Panc1 (cell line): Measurements from ENCODE around the gene ZNF521. TPM values are rescaled to one million over a fixed set of nuclear protein-coding genes. Genes with fewer than 3 reads are reported as not detected.

Experiments
- ATAC-seq: fragments of 200-7000 bp; cut with Tn5 transposase; 2 replicates; pipeline ENCODE4 v1.9.1; 2020; ENCODE audit warnings: mild to moderate bottlenecking, moderate library complexity
- BruUV-seq: library from RNA; stranded (reverse); fragments of 400-500 nt; replicated peaks from 2 replicates; lab custom pipeline; 2021; lab: Mats Ljungman, UMichigan
- CTCF ChIA-PET: fragments of 300-600 bp; sonication (Branson Sonifier 250); formaldehyde crosslinking; loops from one replicate; lab custom pipeline; 2022; ENCODE audit warnings: antibody characterized with exemption; lab: Charles Lee
- POLR2A ChIA-PET: fragments of 300-600 bp; sonication (Branson Sonifier 250); formaldehyde crosslinking; loops from one replicate; lab custom pipeline; 2022; ENCODE audit warnings: antibody characterized with exemption; lab: Charles Lee
- DNase-seq: peaks from one replicate; pipeline ENCODE4 v3.0.0-alpha.2; 2010; ENCODE audit warnings: low read depth, low spot score
- H3K27ac ChIP-seq: 2 replicates; pipeline ENCODE4 v1.5.1; 2011; ENCODE audit warnings: mild to moderate bottlenecking, low read length, inconsistent platforms
- H3K27me3 ChIP-seq: fragments of 200-500 bp; sonication (Bioruptor generic); 2 replicates; pipeline ENCODE4 v1.6.0; 2014; ENCODE audit warnings: low read length, inconsistent platforms; ENCODE audit not compliant: control insufficient read depth, insufficient read depth
- H3K36me3 ChIP-seq: fragments of 200-500 bp; sonication (Bioruptor generic); 2 replicates; pipeline ENCODE4 v1.5.1; 2014; ENCODE audit warnings: inconsistent platforms, mild to moderate bottlenecking, low read length, moderate library complexity; ENCODE audit not compliant: control insufficient read depth, insufficient read depth
- H3K4me1 ChIP-seq: 2 replicates; pipeline ENCODE4 v1.5.1; 2011; ENCODE audit warnings: inconsistent platforms, mild to moderate bottlenecking, low read length, moderate library complexity; ENCODE audit not compliant: control insufficient read depth, insufficient read depth
- H3K4me3 ChIP-seq, 2 experiments: 2 replicates each; pipeline ENCODE4 v1.5.1; 2011 to 2012; ENCODE audit warnings: low read depth in 2 of 2, low read length in 2 of 2, mild to moderate bottlenecking in 2 of 2, inconsistent platforms in 1 of 2, moderate library complexity in 1 of 2
- H3K9me3 ChIP-seq: fragments of 200-500 bp; sonication (Bioruptor generic); 2 replicates; pipeline ENCODE4 v1.5.1; 2014; ENCODE audit warnings: low read depth, mild to moderate bottlenecking, inconsistent platforms, low read length, moderate library complexity; ENCODE audit not compliant: control insufficient read depth, insufficient read depth
- POLR2AphosphoS5 ChIP-seq: IDR thresholded peaks from 2 replicates; pipeline ENCODE4 v1.6.1; 2012; ENCODE audit warnings: mild to moderate bottlenecking, low read depth, low read length, moderate library complexity
- SIN3A ChIP-seq: IDR thresholded peaks from 2 replicates; pipeline ENCODE4 v1.6.1; 2012; ENCODE audit warnings: low read depth, mild to moderate bottlenecking, low read length, moderate library complexity, borderline replicate concordance; ENCODE audit not compliant: insufficient read depth
- TCF7L2 ChIP-seq: IDR thresholded peaks from 2 replicates; pipeline ENCODE4 v1.6.1; 2011; ENCODE audit warnings: mild to moderate bottlenecking, low read depth, low read length, inconsistent platforms
- in situ Hi-C: cut with HindIII; loops from 2 replicates; pipeline ENCODE4 v1.10.0; 2016; ENCODE audit warnings: low sequenced_read_pairs, low pct_unique_long_range_greater_than_20kb
- intact Hi-C: fragments of 100-400 bp; cut with micrococcal nuclease; formaldehyde crosslinking; loops from one replicate; pipeline ENCODE4 v1.10.0; 2022; ENCODE audit not compliant: unreplicated experiment
- total RNA-seq: library from RNA; stranded (reverse); gene quantifications from one replicate; pipeline ENCODE4 v1.2.1, GENCODE V29; 2021; ENCODE audit not compliant: unreplicated experiment
- TF ChIP-seq, protein P1 (sequence below): fragments of 450-650 bp; IDR thresholded peaks from 2 replicates; pipeline ENCODE4 v1.5.1; 2017; ENCODE audit warnings: mild to moderate bottlenecking
- TF ChIP-seq, protein P2 (sequence below), 2 experiments: IDR thresholded peaks; 2 replicates each; pipeline ENCODE4 v1.6.1; 2011 to 2012; ENCODE audit warnings: low read depth in 2 of 2, control low read depth in 1 of 2, low read length in 1 of 2, mild to moderate bottlenecking in 1 of 2, moderate library complexity in 1 of 2; ENCODE audit not compliant: insufficient read depth in 1 of 2

ZNF521 gene
- total RNA-seq, 1 experiment from 2014 or later: 0.15 TPM

DNA sequence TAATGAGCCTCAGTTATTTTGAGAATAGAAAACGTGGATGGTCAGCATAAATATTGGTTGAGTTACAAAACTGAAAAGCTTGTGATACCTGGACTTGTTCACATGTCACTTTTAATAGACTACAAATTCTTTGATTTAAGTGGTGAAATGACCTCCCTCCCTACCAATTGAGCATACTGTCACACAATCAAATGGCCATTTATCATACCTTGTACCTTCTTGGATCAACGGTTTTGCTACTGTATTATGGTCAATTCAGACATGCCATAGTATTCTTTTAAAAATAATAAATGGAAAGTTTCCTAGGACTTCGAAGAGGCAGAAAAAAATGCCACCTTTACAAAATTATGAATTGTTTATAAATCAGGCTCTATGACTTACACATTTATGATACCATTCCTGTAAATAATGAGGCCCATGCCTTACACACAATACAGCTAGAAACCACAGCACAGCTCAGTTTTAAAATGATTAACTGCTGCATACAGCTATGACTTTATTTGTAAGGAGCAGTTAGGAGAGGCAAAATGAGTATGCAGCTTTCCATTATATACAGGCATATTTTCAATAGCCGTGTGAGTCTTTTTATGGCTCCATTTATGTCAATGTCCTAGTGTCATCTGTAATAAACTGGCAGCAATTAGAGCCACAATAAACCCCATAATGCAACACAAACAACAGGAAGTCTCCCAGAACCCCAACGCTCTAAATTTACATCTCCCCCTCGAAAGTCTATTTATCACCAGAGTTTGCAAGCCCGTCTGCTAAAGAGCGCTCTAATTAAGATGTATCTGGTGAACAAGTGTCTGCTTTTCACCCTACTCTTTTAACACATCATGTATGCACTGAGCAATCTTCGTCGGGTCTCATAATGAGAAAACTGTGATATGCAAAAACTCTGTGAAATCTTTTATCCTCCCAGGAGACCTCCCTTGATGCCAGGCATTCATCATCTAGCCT is 176.1 kb downstream of the ZNF521 start:
- CTCF ChIA-PET: no interaction called here
- Histone ChIP-seq H3K36me3 (no peaks in the 10 kb centered on the region), H3K27me3 (no peaks in the 10 kb centered on the region; the same call in 1 of the 2 replicates), H3K27ac (no peak overlapping the region), H3K9me3 (no peaks in the 10 kb centered on the region), H3K4me1 (no peaks in the 10 kb centered on the region), H3K4me3 (no peak overlapping the region)
- no peak for ATAC-seq
- POLR2A ChIA-PET: no interaction called here
- in situ Hi-C loops (no loop called here), intact Hi-C loops (no loop called here)
- TF ChIP-seq POLR2AphosphoS5 (no peak), TCF7L2 (no peak), SIN3A (no peak)
- TF ChIP-seq, protein P1, sequence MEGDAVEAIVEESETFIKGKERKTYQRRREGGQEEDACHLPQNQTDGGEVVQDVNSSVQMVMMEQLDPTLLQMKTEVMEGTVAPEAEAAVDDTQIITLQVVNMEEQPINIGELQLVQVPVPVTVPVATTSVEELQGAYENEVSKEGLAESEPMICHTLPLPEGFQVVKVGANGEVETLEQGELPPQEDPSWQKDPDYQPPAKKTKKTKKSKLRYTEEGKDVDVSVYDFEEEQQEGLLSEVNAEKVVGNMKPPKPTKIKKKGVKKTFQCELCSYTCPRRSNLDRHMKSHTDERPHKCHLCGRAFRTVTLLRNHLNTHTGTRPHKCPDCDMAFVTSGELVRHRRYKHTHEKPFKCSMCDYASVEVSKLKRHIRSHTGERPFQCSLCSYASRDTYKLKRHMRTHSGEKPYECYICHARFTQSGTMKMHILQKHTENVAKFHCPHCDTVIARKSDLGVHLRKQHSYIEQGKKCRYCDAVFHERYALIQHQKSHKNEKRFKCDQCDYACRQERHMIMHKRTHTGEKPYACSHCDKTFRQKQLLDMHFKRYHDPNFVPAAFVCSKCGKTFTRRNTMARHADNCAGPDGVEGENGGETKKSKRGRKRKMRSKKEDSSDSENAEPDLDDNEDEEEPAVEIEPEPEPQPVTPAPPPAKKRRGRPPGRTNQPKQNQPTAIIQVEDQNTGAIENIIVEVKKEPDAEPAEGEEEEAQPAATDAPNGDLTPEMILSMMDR: no peak
- TF ChIP-seq, protein P2, sequence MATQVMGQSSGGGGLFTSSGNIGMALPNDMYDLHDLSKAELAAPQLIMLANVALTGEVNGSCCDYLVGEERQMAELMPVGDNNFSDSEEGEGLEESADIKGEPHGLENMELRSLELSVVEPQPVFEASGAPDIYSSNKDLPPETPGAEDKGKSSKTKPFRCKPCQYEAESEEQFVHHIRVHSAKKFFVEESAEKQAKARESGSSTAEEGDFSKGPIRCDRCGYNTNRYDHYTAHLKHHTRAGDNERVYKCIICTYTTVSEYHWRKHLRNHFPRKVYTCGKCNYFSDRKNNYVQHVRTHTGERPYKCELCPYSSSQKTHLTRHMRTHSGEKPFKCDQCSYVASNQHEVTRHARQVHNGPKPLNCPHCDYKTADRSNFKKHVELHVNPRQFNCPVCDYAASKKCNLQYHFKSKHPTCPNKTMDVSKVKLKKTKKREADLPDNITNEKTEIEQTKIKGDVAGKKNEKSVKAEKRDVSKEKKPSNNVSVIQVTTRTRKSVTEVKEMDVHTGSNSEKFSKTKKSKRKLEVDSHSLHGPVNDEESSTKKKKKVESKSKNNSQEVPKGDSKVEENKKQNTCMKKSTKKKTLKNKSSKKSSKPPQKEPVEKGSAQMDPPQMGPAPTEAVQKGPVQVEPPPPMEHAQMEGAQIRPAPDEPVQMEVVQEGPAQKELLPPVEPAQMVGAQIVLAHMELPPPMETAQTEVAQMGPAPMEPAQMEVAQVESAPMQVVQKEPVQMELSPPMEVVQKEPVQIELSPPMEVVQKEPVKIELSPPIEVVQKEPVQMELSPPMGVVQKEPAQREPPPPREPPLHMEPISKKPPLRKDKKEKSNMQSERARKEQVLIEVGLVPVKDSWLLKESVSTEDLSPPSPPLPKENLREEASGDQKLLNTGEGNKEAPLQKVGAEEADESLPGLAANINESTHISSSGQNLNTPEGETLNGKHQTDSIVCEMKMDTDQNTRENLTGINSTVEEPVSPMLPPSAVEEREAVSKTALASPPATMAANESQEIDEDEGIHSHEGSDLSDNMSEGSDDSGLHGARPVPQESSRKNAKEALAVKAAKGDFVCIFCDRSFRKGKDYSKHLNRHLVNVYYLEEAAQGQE (IDR thresholded peaks at IDR 0.05; ENCODE audit: insufficient read depth in 1 of 2, low read depth in 2 of 2, low read length in 1 of 2): no peak
- DNase-seq: no peak
- no TSS peak for BruUV-seq

DNA sequence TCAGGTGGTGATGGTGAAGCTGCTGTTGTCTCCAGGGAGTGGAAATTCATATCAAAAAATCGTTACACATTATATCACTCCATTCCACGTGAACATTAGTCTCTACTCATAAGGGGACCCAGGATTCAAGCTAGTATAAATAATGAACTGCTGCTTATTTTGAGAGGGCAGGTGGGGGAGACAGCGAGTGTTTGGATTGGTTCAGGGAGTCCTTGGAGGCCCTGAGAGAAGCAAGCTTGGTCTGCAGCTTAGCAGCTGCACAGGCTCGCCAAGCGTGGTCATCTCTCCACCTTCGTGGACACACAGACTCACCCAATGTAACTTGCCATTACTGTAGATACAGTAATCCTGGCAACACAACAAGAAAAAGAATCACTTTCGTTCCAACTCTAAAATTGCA is 177.6 kb downstream of the ZNF521 start:
- ChIA-PET CTCF (no interaction called here), POLR2A (no interaction called here)
- Histone ChIP-seq H3K36me3 (no peaks in the 10 kb centered on the region), H3K4me1 (no peaks in the 10 kb centered on the region), H3K4me3 (no peak overlapping the region), H3K27ac (no peak overlapping the region), H3K9me3 (no peaks in the 10 kb centered on the region), H3K27me3 (no peaks in the 10 kb centered on the region; the same call in 1 of the 2 replicates)
- DNase-seq (no peak), ATAC-seq (no peak)
- BruUV-seq: no TSS peak
- in situ Hi-C loops: no loop called here
- TF ChIP-seq, protein P1: no peak
- TF ChIP-seq SIN3A (no peak), TCF7L2 (no peak), POLR2AphosphoS5 (no peak)
- TF ChIP-seq, protein P2 (IDR thresholded peaks at IDR 0.05; ENCODE audit: insufficient read depth in 1 of 2, low read depth in 2 of 2, low read length in 1 of 2): no peak
- intact Hi-C loops: no loop called here
